Subcutaneous abdominal adipose tissue (tissue), 5 donors: ENCODE results near the gene FOXE1.

Experiments used
- H3K27ac ChIP-seq: one replicate; pipeline ENCODE4 v1.7.0; 2013; ENCODE audit warnings: low read depth, mild to moderate bottlenecking, inconsistent platforms, low read length, moderate library complexity
- H3K27me3 ChIP-seq, 5 donors: one replicate each; pipeline ENCODE4 v1.7.0; 2013; ENCODE audit warnings: low read length in 5 of 5, inconsistent platforms in 1 of 5; ENCODE audit not compliant: control insufficient read depth in 5 of 5, insufficient read depth in 4 of 5
- H3K36me3 ChIP-seq, 5 donors: one replicate each; pipeline ENCODE4 v1.7.0; 2013; ENCODE audit warnings: low read length in 5 of 5; ENCODE audit not compliant: control insufficient read depth in 5 of 5, insufficient read depth in 5 of 5
- H3K4me1 ChIP-seq, 5 donors: one replicate each; pipeline ENCODE4 v1.7.0; 2013; ENCODE audit warnings: low read length in 5 of 5, mild to moderate bottlenecking in 3 of 5, moderate library complexity in 1 of 5; ENCODE audit not compliant: control insufficient read depth in 5 of 5, insufficient read depth in 5 of 5
- H3K4me3 ChIP-seq, 5 donors: one replicate each; pipeline ENCODE4 v1.7.0; 2013; ENCODE audit warnings: low read length in 5 of 5, low read depth in 1 of 5
- H3K9ac ChIP-seq, 5 donors: one replicate each; pipeline ENCODE4 v1.7.0; 2013; ENCODE audit warnings: low read length in 5 of 5, mild to moderate bottlenecking in 4 of 5, moderate library complexity in 3 of 5
- H3K9me3 ChIP-seq, 5 donors: one replicate each; pipeline ENCODE4 v1.7.0; 2013; ENCODE audit warnings: low read length in 5 of 5; ENCODE audit not compliant: control insufficient read depth in 5 of 5
- donor health status: healthy.
- donor health status: healthy.
- donor health status: healthy.
- donor health status: healthy.
- donor health status: healthy.

Gene FOXE1

GRCh38 chr9:97819735-97820134 lies 33.3 kb upstream of the FOXE1 start:
- Histone ChIP-seq H3K9me3 (peaks cover 0 to 8% (median 3%) of the 10 kb centered on the region in 5 donors), H3K27ac (no peak overlapping the region), H3K36me3 (no peaks in the 10 kb centered on the region), H3K4me3 (no peak overlapping the region), H3K9ac (no peak overlapping the region), H3K27me3 (peaks cover 7 to 14% (median 8%) of the 10 kb centered on the region in 5 donors), H3K4me1 (no peaks in the 10 kb centered on the region)

GRCh38 chr9:97820373-97820772 lies 32.7 kb upstream of the FOXE1 start:
- Histone ChIP-seq H3K4me1 (no peaks in the 10 kb centered on the region), H3K27me3 (peaks cover 7 to 14% (median 8%) of the 10 kb centered on the region in 5 donors), H3K27ac (no peak overlapping the region), H3K9me3 (peaks cover 0 to 8% (median 3%) of the 10 kb centered on the region in 5 donors), H3K9ac (no peak overlapping the region), H3K36me3 (no peaks in the 10 kb centered on the region), H3K4me3 (no peak overlapping the region)

- Histone ChIP-seq H3K9ac (no peak overlapping the region), H3K27me3 (peaks cover 2 to 16% (median 8%) of the 10 kb centered on the region in 5 donors), H3K27ac (no peak overlapping the region), H3K36me3 (no peaks in the 10 kb centered on the region), H3K4me1 (no peaks in the 10 kb centered on the region), H3K4me3 (no peak overlapping the region), H3K9me3 (no peaks in the 10 kb centered on the region)
Measured at GRCh38 chr9:97830884-97831829, 21.9 kb upstream of the FOXE1 start.

DNA sequence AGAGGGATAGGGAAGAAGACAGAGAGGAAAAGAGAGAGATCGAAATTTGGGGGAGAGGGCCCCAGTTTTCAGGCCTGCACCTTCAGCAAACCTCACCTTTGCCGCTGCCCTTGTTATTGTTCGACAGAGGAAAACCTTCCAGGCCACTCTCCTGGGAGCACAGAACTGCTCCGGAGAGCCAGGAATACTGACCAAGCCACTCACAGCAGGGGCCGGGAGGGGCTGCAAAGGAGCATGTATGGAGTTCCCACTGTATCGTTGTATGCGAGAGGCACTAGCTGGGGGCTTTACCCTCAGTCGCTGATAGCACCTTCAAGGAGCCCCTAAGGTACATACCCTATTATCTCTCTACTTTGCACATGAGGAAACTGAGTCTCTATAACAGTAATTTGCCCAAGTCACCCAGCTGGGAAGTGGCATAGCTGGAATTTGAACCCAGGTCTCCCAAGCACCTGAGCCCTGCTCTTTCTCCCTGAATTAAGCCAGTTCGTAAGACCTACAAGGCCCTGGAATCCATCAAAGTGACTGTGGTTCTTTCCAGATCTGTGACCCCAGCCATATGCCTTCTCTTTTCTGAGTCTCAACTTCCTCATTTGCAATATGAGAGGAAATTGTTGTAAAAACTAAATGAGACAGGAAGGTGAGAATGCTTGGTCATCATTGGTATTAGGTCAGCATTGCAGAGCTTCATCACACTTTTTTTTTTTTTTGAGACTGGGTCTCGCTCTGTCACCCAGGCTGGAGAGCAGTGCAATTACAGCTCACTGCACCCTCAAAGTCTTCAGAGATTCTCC lies 21.0 kb upstream of the FOXE1 start:
- Histone ChIP-seq H3K4me1 (no peaks in the 10 kb centered on the region), H3K27ac (no peak overlapping the region), H3K36me3 (no peaks in the 10 kb centered on the region), H3K9me3 (no peaks in the 10 kb centered on the region), H3K27me3 (peaks cover 0 to 13% (median 8%) of the 10 kb centered on the region in 5 donors), H3K9ac (no peak overlapping the region), H3K4me3 (no peak overlapping the region)

GRCh38 chr9:97840521-97840920 lies 12.5 kb upstream of the FOXE1 start:
- H3K4me1 ChIP-seq, result no peaks in the 10 kb centered on the region

DNA sequence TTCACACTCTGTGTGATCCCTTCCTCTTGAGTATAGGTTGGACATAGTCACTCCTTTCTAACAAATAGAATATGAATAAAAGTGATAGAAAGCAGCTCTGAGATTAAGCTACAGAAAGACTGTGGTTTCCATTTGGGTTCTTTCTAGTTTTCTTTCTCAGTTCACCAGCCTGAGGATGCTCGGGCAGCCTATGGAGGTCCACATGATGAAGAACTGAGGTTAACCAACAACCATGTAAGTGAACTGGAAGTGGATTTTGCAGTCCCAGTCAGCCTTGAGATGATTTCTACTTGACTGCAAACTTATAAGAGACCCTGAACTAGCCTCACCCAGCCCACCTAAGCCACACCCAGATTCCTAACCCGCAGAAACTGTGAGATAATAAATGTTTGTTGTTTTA lies 10.1 kb upstream of the FOXE1 start:
- Histone ChIP-seq H3K4me3 (no peak overlapping the region), H3K9me3 (no peaks in the 10 kb centered on the region), H3K9ac (no peak overlapping the region), H3K27me3 (peaks cover 19 to 40% (median 28%) of the 10 kb centered on the region in 5 donors), H3K4me1 (peaks cover 0 to 2% (median under 1%) of the 10 kb centered on the region in 5 donors), H3K36me3 (no peaks in the 10 kb centered on the region), H3K27ac (no peak overlapping the region)

More at GRCh38 chr9:97840521-97840920, 12.5 kb upstream of the FOXE1 start:
- Histone ChIP-seq H3K9me3 (no peaks in the 10 kb centered on the region), H3K27ac (no peak overlapping the region), H3K9ac (no peak overlapping the region), H3K4me3 (no peak overlapping the region), H3K36me3 (no peaks in the 10 kb centered on the region), H3K27me3 (peaks cover 0 to 17% (median 8%) of the 10 kb centered on the region in 5 donors)

DNA sequence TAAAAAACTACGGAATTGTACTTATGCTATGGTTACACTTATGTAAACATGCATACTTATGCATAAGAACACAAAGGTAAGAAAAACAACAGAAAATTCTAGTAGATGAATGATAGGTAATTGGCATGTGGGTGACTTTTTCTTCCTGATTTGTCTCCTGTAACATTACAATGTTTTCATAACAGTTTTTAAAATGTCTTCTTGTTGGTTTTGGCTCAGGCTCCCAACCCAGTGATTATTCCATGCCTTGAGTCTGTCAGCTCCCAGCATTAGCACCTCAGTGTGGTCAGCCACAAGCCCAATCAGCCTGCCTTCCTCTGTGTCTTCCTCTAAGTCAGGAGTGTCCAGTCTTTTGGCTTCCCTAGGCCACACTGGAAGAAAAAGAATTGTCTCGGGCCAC lies 7.9 kb upstream of the FOXE1 start:
- Histone ChIP-seq H3K27me3 (peaks cover 37 to 57% (median 45%) of the 10 kb centered on the region in 5 donors), H3K27ac (no peak overlapping the region), H3K4me3 (no peak overlapping the region), H3K9me3 (no peaks in the 10 kb centered on the region), H3K36me3 (no peaks in the 10 kb centered on the region), H3K9ac (no peak overlapping the region), H3K4me1 (peaks cover 0 to 14% (median 13%) of the 10 kb centered on the region in 5 donors)

- Histone ChIP-seq H3K27ac (no peak overlapping the region), H3K36me3 (no peaks in the 10 kb centered on the region), H3K27me3 (peaks cover 38 to 63% (median 51%) of the 10 kb centered on the region in 5 donors), H3K4me3 (no peak overlapping the region), H3K4me1 (peaks cover 0 to 14% (median 13%) of the 10 kb centered on the region in 5 donors), H3K9me3 (no peaks in the 10 kb centered on the region), H3K9ac (no peak overlapping the region)
Measured at GRCh38 chr9:97845763-97846162, 7.3 kb upstream of the FOXE1 start.

DNA sequence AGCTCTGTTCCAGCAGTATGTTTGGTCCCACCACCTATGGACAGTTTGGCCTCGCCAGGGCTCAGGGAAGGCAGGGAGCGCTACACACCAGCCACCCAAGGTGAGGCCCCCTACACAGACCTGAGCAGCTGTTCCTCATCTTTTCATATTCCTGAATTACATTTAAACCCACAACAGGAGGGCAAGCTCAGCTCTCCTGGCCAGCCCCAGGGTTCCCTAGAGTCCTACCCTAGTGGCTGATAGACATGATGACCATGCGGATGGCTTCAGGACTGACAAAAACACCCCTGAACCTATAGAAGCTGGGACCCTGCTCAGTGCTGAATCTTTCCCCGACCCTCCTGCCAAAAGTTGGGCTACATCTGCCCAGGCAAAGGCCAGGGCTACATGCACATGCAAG lies 6.7 kb upstream of the FOXE1 start:
- peaks cover 42 to 68% (median 57%) of the 10 kb centered on the region in 5 donors for H3K27me3 ChIP-seq
- no peaks in the 10 kb centered on the region for H3K36me3 ChIP-seq
- no peak overlapping the region for H3K27ac ChIP-seq
- no peak overlapping the region for H3K9ac ChIP-seq
- no peak overlapping the region for H3K4me3 ChIP-seq
- H3K9me3 ChIP-seq, result no peaks in the 10 kb centered on the region
- peaks cover 0 to 18% (median 13%) of the 10 kb centered on the region in 5 donors for H3K4me1 ChIP-seq
